HuH-7 (cell line): ENCODE results near the gene PACRG.

Source experiments
- DNase-seq: peaks from one replicate; pipeline ENCODE4 v3.0.0; 2011; ENCODE audit warnings: low spot score

PACRG gene

GRCh38 chr6:163335056-163335455 is 607.3 kb downstream of the PACRG start:
- DNase-seq = no peak

DNA sequence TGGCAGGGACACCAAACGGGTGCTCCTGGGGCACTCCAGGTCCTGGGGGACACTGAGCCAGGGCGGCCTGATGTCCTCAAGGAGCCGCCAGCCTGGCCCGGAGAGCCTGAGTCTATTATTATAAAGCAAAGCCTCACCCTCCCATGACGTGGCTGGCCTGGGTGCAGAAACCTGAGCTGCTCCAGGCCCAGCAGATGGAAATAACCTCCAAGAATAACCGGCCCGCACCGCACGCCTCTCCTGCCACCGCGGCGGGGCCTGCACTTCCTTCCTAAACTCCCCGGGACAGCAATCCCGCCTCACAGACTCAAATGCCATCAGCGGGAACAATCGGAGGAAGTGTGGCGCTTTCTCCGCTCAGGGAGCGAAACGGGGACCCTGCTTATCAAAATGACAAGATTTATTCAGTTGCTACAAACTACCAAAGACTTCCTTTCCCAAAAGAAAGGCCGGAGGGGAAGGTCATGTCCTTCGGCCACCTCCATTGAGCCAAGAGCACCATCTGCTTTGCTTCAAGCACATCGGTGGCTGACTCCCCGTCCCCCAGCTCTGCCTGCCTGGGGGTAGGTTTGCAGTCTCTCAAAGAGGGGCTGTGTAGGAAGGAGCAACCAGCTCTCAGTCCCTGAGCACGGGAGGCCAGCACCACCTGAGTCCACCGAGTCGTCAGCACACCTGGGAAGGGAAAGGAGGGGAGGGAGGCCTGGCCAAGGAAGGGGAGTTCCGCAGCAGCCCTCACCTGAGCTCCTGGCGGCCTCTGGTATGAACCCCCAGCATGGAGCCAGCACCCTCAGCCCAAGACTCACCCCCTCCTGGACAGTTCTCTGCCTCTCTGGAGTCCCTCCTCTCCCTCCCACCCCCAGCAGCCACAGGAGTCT is 608.1 kb downstream of the PACRG start:
- no peak for DNase-seq

GRCh38 chr6:163336961-163337360 is 609.2 kb downstream of the PACRG start:
- no peak for DNase-seq

DNA sequence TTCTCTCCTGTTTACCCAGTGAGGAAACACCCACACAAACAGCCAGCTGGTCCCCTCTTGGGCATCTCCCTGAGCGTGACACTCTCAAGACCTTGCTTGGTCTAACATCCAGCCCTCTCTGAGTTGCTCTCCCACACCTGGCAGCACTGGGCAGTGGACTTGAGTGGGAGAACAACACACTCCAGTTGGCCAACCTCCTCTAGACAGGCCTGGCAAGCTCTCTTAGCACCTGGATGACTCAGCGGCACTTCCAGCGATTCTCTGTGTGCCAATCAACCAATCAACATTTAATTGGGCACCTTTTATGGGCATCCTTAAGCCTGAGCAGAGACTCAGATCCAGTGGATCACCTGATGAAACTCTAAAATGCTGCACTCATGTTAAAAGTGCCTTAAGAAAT is 610.2 kb downstream of the PACRG start:
- DNase-seq = no peak

DNA sequence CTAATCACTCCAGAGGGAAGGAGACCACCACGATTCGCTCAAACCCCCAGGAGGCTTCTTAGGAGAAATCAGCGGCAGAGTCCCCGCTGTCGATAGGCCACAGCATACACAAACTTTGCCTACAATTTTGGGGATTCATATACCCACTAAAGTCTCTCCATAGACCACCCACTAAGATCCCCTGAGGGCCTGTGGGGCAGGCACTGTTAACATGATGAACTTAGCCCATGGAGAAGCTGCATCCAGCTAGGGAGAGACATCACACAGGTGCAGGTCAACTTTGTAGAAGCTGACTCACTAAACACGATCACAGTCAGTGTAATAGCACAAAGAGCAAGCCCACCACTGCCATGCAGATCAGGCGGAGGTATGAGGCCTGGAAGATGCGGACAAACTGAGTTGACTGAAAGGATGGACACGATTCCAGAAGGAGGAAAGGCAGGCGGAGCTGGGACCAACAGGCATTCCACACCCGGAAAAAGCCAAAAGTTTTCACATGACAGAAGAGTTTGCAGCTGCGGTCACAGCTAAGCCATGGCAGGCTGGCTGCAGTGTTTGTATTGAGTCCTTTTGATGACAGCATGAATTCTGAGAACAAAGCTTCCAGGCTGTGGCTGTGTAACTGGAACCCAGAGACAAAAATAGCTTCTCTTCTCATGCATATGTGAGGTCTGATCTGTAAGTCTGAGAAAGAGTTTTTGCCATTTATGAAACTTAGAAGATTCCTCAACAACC is 611.1 kb downstream of the PACRG start:
- no peak for DNase-seq

DNA sequence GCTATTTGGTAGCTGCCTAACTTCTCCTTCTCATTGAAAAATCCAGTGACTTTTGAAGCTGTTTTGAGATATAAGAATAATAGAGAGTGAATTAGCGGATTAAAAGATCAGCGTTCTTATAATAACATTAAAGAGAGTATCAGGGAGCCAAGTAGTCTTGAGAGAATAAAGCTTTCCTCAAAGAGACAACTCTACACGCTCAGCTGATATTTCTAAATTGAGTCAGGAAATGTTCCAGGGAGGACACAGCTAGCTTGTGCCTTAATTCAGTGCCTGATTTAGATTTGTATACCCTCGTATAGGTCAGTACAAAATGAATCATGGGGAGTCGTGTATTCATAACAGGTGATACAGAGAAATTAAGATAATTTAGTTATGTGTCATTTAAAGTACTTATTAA is 611.7 kb downstream of the PACRG start:
- no peak for DNase-seq

GRCh38 chr6:163340201-163340887 is 612.6 kb downstream of the PACRG start:
- DNase-seq = no peak

- DNase-seq = no peak
These were observed 613.7 kb downstream of the PACRG start for GRCh38 chr6:163341224-163342061.

- DNase-seq = no peak
These were observed 615.1 kb downstream of the PACRG start for GRCh38 chr6:163342571-163343539.

GRCh38 chr6:163343609-163344008 is 615.8 kb downstream of the PACRG start:
- DNase-seq = no peak

DNA sequence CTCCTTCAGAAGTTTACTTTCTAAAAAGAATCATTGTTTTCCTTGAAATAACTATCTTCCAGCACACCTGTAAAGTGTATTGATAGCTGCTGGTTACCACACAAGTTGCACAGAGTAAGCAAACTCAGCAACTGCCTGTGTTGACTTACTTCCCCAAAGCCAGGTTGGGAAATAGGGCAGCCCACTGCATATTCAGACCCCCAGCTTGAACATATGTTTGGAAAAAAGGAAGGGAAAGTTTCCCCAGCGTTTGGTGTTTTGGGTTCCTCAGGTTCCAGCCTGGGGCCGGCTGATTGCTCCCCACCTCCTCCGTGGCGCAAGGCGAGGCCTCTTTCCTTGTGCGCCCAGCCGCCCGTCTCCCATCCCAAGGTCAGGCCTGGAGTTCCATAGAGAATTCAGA is 616.6 kb downstream of the PACRG start:
- DNase-seq = no peak

GRCh38 chr6:163345931-163346330 is 618.2 kb downstream of the PACRG start:
- no peak for DNase-seq

DNA sequence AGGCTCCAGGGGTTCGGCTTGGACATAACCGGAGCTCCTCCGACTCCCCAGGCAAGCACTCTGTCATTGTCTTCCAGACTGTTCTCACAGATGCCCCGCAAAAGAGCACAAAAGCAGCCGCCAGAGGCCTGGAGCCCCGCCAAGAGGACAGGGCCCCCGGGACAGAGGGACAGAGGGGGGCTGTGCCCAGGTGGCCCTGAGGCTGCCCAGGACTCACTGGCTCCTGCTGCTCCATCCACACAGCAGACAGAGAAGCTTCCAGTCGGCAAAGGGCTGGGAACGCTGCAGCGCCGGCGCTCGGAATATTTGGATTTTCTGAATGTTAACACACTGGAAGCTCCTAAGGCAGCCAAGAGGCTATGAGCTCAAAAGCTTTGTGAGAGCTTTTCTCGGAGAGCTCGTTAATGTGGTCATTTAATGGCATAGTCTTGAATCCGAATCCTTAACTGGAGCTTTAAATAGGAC is 618.8 kb downstream of the PACRG start:
- DNase-seq = no peak

GRCh38 chr6:163347021-163347446 is 619.3 kb downstream of the PACRG start:
- no peak for DNase-seq

DNA sequence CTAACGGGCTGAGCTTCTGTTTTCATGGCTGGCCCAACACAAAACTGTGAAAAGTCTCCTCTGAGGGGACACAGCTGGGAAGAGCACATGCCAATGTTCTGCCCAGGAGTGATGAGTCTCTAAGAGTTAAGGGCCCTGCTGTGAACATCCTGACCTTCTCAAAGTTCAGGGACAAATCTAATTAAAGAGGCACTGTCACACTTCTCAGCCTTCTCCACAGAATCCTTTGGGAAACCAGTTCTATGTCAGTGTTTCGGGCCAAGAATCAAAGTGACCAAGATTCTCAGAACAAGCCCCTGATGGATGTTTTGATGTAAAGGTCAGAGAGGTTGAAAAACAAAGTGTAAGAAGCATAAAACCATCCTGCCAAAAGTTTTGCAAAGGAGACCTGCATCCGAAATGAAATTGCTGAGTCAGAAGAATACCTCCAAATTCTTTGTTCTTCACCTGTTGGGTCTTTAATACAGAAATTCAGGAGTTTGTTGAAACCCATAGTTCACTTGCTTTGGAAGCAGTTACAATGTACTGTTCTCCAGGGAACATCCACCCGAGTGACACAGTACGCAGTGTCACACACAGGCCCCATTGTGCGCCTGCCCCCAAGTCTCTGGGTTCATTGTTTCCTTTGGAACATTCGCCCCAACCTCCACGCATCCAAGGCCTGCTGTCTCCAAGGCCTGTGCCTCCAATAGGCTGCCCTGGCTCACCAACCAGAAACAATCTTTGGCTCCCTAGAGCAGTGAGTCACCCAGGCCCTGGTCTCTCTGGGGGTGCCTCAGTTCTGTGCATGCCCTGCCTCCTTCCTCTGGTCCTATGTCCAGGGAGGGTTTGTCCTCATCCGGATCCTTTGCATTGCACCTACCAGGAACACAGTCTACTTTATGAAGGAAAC is 621.3 kb downstream of the PACRG start:
- DNase-seq = no peak

- no peak for DNase-seq
These were observed 621.9 kb downstream of the PACRG start for GRCh38 chr6:163349696-163350095.

- no peak for DNase-seq
These were observed 623.2 kb downstream of the PACRG start for GRCh38 chr6:163351013-163351412.

- DNase-seq = no peak
These were observed 624.4 kb downstream of the PACRG start for GRCh38 chr6:163352011-163352685.

- DNase-seq = no peak
These were observed 625.2 kb downstream of the PACRG start for GRCh38 chr6:163352966-163353365.
